HG03457 (cell line): ENCODE data around the gene VSTM1.

Source experiments
- ATAC-seq: cut with Tn5 transposase; IDR thresholded peaks from one replicate; pipeline ENCODE4 v1.9.1; 2021; ENCODE audit warnings: moderate number of reproducible peaks; ENCODE audit not compliant: unreplicated experiment

The VSTM1 gene

DNA sequence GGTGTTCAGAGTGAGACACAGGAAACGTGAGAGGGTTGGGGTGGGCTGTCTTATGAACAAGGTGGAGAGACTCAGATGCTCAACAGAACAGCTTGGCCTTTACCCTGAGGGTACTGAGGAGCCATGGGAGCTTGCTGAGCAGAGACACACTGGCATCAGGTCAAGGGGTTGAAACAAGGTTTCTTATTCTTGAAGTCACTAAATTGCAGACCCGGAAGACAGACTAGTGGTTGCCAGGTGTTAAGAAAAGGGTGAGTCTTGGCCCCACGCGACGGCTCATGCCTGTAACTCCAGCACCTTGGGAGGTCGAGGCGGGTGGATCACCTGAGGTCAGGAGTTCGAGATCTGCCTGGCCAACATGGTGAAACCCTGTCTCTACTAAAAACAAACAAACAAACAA, 49.8 kb downstream of the VSTM1 start:
- ATAC-seq, result no peak

DNA sequence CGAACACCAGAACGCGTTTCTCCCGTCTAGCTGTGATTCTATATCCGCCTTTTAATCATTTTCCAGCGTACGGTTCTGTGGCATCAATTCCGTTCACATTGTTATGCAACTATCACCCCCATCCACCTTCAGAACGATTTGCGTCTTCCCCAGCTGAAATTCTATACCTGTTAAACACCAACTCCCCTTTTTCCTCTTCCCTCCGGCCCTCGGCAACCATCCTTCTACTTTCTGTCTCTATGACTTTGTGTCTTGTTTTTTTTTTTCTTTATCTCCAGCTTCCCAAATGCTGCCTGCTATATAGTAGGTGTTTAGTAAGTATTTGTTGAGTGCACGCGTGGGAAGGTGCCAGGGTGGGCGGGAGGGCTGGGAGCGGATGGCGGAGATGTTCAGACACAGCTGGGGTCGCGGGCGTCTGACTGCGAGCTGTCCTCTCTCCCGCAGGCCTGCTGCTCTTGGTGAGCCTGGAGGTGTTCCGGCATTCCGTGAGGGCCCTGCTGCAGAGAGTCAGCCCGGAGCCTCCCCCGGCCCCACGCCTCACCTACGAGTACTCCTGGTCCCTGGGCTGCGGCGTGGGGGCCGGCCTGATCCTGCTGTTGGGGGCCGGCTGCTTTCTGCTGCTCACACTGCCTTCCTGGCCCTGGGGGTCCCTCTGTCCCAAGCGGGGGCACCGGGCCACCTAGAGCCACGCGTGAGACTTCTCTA, 52.0 kb downstream of the VSTM1 start:
- no peak for ATAC-seq

DNA sequence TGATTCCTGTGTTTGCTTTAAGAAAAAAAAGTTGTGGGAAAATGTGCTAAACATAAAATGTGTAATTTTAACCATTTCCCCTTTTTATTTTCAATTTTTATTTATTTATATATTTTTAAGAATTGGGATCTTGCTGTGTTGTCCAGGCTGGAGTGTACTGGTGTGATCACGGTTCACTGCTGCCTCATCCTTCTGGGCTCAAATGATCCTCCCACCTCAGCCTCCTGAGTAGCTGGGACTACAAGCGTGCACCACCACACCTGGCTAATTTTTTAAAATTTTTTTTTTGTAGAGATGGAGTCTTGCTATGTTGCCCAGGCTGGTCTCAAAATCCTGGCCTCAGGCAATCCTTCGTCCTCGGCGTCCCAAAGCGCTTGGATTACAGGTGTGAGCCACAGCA, 53.2 kb downstream of the VSTM1 start:
- no peak for ATAC-seq

DNA sequence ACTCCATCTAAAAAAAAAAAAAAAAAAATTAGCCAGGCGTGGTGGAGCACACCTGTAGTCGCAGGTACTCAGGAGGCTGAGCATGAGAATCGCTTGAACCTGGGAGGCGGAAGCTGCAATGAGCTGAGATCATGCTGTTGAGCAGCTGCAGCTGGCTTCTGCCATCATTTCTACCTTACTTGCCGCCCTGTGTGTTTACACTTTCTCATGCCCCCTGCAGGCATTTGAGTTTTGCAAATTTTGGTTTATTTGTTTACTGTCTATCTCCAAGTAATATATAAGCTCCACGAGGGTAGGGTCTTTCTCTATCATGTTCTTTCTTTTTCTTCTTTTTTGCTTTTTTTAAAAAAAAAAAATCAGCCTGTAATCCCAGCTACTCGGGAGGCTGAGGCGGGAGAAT, 54.3 kb downstream of the VSTM1 start:
- no peak for ATAC-seq

DNA sequence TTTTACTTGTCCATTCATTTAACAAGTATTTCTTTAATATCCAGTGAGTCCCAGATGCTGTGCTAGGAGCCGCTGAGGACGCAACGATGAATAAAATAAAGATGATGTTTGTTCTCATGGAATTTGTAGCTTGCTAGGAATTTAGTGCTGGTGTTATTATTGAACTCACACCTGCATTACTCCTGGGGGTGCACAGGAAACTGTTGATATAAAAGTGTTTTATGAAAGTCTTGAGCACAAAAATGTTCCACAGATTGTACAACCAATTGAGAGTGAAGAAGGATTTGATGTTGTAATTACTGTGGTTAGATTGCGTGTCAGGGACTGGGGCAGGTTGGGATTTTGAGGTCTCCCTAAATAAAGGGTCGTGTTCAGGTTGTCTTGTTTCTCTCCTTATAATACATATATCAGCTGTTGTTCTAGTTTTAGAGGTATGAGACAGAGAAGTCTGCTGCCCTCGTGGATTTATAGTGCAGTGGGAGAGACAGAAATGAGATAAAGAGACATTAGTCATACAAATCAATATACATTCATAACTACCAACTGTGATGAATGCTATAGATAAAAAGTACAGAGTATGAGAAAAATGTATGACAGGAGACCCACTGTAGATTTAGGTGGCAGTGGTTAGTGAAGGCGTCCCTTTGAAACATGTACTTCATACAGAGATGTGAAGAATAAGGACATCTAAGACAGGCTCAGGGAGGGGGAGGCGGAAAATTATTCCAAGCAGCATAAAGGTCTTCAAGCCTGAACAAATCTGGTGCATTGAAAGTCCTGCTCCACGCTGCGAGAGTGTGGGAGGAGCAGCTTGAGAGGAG, 61.0 kb downstream of the VSTM1 start:
- no peak for ATAC-seq

DNA sequence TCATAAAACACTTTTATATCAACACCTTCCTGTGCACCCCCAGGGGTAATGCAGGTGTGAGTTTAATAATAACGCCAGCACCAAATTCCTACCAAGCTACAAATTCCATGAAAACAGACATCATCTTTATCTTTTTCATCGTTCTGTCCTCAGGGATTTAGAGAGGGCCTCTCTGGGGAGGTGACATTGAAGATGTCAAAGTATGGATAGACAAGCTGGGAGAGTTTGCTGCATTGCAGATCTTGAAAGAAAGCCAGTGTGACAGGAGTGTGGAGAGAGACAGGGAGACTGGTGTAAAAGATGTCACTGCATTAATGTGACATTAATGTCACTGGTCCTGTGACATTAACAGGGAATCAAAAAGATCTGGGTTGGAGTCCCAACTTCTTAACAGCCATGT, 62.2 kb downstream of the VSTM1 start:
- no peak for ATAC-seq

DNA sequence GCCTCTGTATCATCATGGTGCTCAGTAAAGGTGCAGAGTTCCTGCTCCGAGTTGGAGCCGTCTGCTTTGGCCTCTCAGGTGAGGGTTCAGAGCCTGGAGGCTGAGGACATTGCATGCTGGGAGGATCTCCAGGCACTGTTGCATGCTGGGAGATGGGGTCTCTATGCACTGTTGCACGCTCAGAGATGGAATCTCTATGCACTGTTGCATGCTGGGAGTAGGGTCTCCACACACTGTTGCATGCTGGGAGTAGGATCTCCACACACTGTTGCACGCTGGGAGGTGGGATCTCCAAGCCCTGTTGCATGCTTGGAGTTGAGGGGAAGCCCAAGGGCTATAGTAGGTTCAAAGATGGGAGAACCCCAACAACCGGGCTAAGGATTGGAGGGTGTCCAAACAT, 64.0 kb downstream of the VSTM1 start:
- ATAC-seq, result no peak

DNA sequence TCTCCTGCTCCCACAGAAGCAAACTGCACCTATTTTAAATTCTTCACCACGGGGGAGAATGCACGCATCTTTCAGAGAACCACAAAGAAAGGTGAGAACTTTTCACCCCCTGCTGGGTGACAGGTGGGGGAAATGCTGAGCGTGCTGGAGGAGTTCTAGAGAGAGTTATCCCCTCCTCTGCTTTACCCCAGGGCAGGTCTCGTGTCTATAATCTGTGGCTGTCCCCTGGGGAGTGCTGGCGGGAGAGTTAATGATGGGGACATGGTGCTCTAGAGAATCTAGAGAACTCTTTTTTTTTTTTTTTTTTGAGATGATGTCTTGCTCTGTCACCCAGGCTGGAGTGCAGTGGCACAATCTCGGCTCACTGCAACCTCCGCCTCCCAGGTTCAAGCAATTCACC, 65.5 kb downstream of the VSTM1 start:
- no peak for ATAC-seq

DNA sequence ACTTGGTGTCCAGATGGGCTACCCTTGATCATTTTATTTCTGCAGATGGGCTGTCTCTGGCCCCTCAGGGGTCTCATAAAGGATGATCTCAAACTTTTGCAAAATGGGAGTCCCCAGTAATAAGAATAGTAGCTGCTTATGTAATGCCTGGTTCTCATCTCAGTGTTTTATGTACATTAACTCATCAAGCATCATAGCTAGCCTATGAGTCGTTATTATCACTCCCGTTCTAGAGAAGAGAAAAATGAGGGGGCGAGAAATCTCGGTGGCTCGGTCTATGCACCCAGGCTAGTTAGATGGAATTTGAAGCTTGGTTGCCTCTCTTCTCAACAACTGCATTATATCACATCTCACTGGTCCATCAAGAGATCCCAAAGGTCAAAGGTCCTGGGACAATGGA, 68.9 kb downstream of the VSTM1 start:
- ATAC-seq, result no peak

DNA sequence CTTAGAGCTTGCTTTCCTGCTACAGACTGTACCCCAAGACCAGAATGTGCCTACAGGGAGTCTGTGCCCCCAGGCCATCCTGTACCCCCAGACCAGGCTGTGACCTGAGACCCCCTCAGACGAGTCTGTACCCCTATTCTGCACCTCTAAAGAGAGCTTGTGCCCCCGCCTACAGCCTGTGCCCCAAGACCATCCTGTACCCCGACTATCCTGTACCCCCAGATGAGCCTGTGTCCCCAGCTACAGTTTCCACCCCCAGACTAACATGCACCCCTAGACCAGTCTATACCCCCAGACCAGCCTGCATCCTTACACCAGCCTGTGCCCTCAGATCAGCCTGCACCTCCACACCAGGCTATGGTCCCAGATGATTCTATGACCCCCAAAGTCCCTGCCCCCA, 70.2 kb downstream of the VSTM1 start:
- ATAC-seq, result no peak

DNA sequence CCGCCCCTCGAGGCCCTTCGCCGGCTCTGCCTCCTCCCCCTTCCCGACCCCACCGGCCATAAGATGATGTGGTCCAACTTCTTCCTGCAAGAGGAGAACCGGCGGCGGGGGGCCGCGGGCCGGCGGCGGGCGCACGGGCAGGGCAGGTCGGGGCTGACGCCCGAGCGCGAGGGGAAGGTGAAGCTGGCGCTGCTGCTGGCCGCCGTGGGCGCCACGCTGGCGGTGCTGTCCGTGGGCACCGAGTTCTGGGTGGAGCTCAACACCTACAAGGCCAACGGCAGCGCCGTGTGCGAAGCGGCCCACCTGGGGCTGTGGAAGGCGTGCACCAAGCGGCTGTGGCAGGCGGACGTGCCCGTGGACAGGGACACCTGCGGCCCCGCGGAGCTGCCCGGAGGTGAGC, 70.9 kb downstream of the VSTM1 start:
- no peak for ATAC-seq

DNA sequence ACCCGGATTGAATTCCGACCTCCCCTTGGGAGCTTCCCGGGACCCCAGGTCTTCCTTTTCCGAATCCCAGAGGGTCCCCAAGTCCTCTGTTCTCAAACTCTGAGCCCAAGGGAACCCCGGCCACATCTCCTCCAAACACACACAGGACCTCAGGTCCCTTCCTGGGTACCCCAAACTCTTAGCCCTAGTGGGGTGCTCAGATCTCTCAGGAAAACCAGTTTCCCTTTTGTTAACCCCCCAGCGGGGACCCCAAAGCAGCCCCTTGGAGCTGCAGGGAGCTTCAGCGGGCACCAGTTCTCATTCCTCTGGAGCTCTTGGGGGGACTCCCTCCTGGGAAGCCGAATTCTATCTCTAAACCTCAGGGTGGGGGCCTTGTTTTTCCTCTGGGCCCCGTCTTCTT, 71.5 kb downstream of the VSTM1 start:
- ATAC-seq, result no peak

DNA sequence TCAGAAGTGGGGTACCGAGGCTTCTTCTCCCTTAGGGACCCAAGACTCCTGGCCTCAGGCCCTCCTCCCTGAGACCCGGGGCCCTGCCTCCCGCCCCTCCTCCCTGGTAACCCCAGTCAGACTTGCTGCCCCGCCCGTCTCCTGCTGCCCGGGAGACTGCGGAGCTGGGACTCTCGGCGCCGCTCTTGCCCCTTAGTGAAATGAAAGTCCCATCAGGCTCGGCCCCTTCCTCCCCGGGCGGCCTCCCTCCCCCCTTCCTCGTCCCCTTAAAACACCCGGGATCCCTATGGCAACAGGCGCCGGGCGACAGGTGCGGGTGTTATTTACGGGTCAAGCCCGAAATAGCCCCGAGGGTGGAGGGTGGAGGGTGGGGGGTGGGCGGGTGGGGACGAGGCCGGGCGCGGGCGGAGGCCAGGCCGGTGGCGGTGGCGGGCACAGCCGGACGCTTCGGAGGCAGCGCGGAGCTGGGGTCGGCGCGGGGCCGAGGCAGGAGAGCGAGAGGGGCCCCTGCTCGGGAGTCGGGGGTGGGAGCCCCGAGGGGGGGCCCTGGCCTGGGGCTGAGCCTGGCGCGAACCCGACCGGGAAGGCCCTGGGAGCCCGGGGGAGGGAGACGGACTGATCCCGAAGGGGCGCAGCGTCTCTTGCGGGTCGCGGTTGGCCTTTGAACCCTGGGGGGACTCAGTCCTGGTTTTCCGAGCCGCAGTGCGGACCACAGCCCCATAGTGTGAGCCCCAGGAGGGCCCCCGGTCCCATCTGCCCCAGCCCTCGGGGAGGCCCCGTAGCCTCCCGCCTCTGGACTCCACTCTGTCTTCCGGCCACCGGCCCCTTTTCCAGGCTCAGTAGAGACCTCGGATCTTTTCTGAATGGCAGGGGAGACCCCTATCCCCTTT, 72.2 kb downstream of the VSTM1 start, which contains the start of gene CACNG6:
CACNG6 (plus strand) TSS at position 414 of the 890 bp plus-strand sequence. CDS start 1,241 bp downstream, outside the sequence.
- no peak for ATAC-seq
